ENCODE measurements around the gene SH3D19. TPM values are rescaled to one million over a fixed set of nuclear protein-coding genes. Genes with fewer than 3 reads are reported as not detected.
"Not testable (repeated sequence)": the region's sequence is repeated elsewhere in the genome, so short reads cannot be mapped to it uniquely, and the experiment has no call there.

SH3D19 gene
- total and polyA plus RNA-seq, 8 donors = 11.0 to 129 (median 67.1) TPM

- Histone ChIP-seq H3K9me3 (no peaks in the 10 kb centered on the region), H3K4me1 (peaks cover 0 to 24% (median 0%) of the 10 kb centered on the region in 4 donors), H3K4me3 (no peak overlapping the region), H3K27me3 (no peaks in the 10 kb centered on the region), H3K36me3 (no peaks in the 10 kb centered on the region), H3K27ac (no peak overlapping the region)
- TF ChIP-seq CTCF (IDR thresholded peaks at IDR 0.05) (no peak), POLR2AphosphoS5 (IDR thresholded peaks at IDR 0.05) (no peak), EP300 (IDR thresholded peaks at IDR 0.05) (no peak), POLR2A (IDR thresholded peaks at IDR 0.05) (no peak)
- 96 to 99% (median 98%) methylated on average over 12 to 27 of the region's 27 CpGs for WGBS, 5 donors
- no peak for DNase-seq
- intact Hi-C loops (cut with DNase I; ENCODE audit: low total_unique reads) = no loop called here
Observed at GRCh38 chr4:151236036-151236435, 89.4 kb downstream of the SH3D19 start.

- DNase-seq; H3K27me3 ChIP-seq; intact Hi-C loops (cut with DNase I; ENCODE audit: low total_unique reads); H3K27ac ChIP-seq; H3K9me3 ChIP-seq; H3K4me3 ChIP-seq; H3K36me3 ChIP-seq: not testable (repeated sequence)
- WGBS, 5 donors = 80 to 100% (median 96%) methylated on average over 1 of the region's 1 CpG
- peaks cover 0 to 24% (median 0%) of the 10 kb centered on the region in 4 donors for H3K4me1 ChIP-seq
Observed at GRCh38 chr4:151235373-151235772, 90.0 kb downstream of the SH3D19 start.

- H3K4me1 ChIP-seq = peaks cover 0 to 22% (median 2%) of the 10 kb centered on the region in 4 donors
- H3K4me3 ChIP-seq = no peak overlapping the region
- WGBS, 5 donors = 92 to 95% (median 93%) methylated on average over 5 of the region's 5 CpGs
- no peak for TF ChIP-seq POLR2AphosphoS5 (IDR thresholded peaks at IDR 0.05)
- TF ChIP-seq EP300 (IDR thresholded peaks at IDR 0.05) = no peak
- H3K27ac ChIP-seq = no peak overlapping the region
- H3K36me3 ChIP-seq = no peaks in the 10 kb centered on the region
- no peaks in the 10 kb centered on the region for H3K27me3 ChIP-seq
- H3K9me3 ChIP-seq = no peaks in the 10 kb centered on the region
- no peak for DNase-seq
- intact Hi-C loops (cut with DNase I; ENCODE audit: low total_unique reads) = no loop called here
Observed at GRCh38 chr4:151233600-151233999, 91.8 kb downstream of the SH3D19 start.

- no peaks in the 10 kb centered on the region for H3K36me3 ChIP-seq
- WGBS, 5 donors = 83 to 96% (median 91%) methylated on average over 6 to 7 of the region's 7 CpGs
- no peaks in the 10 kb centered on the region for H3K9me3 ChIP-seq
- no peak overlapping the region for H3K4me3 ChIP-seq
- H3K27ac ChIP-seq = peak overlapping the region in 1 of 5 donors; percentile 15
- H3K4me1 ChIP-seq = peaks cover 0 to 25% (median 15%) of the 10 kb centered on the region in 4 donors
- DNase-seq = no peak
- no peak for TF ChIP-seq EP300 (IDR thresholded peaks at IDR 0.05)
- TF ChIP-seq POLR2A (IDR thresholded peaks at IDR 0.05) = no peak
- no peak for TF ChIP-seq POLR2AphosphoS5 (IDR thresholded peaks at IDR 0.05)
- TF ChIP-seq CTCF (IDR thresholded peaks at IDR 0.05) = no peak
- no peaks in the 10 kb centered on the region for H3K27me3 ChIP-seq
- intact Hi-C loops (cut with DNase I; ENCODE audit: low total_unique reads) = no loop called here
Observed at GRCh38 chr4:151231915-151232595, 93.3 kb downstream of the SH3D19 start.

- 66 to 78% (median 69%) methylated on average over 6 of the region's 6 CpGs for WGBS, 5 donors
- peak overlapping the region in 1 of 4 donors; percentile 29 for H3K4me3 ChIP-seq
- no peak for TF ChIP-seq EP300 (IDR thresholded peaks at IDR 0.05)
- no peaks in the 10 kb centered on the region for H3K9me3 ChIP-seq
- peak in 1 of 2 donors; percentile 70 for DNase-seq
- no peaks in the 10 kb centered on the region for H3K27me3 ChIP-seq
- intact Hi-C loops (cut with DNase I; ENCODE audit: low total_unique reads) = no loop called here
- peaks cover 0 to 36% (median 22%) of the 10 kb centered on the region in 4 donors for H3K4me1 ChIP-seq
- H3K36me3 ChIP-seq = no peaks in the 10 kb centered on the region
- peak overlapping the region in 4 of 5 donors; percentile 58 to 74 (median 60) for H3K27ac ChIP-seq
Observed at GRCh38 chr4:151228189-151229119, 97.0 kb downstream of the SH3D19 start.
